Cardiac fibroblast (primary cell): ENCODE measurements around the gene MTPN.

Source experiments
- DNase-seq, 2 donors: peaks; one replicate each; pipeline versions ENCODE4 v3.0.0 to v3.0.0-alpha.2; 2010; ENCODE audit warnings: low read depth in 2 of 2
- H3K4me3 ChIP-seq, 2 donors: replicated peaks in 1 of 2; 1 replicate in 1 of 2; 2 replicates in 1 of 2; pipeline ENCODE4 v1.5.1; 2011; ENCODE audit warnings: low read depth in 2 of 2, low read length in 2 of 2, mild to moderate bottlenecking in 2 of 2, moderate library complexity in 1 of 2
- CTCF ChIP-seq: IDR thresholded peaks from one replicate; pipeline ENCODE4 v1.5.1; 2011; ENCODE audit warnings: low read depth, mild to moderate bottlenecking, low read length, inconsistent platforms

The MTPN gene

GRCh38 chr7:135978624-135979023 is 1.5 kb upstream of the MTPN start:
- TF ChIP-seq CTCF: no peak
- H3K4me3 ChIP-seq: no peak overlapping the region
- no peak for DNase-seq

GRCh38 chr7:135977742-135978066 is 545 bp upstream of the MTPN start:
- no peak for TF ChIP-seq CTCF
- peak overlapping the region; percentile 87 to 95 for H3K4me3 ChIP-seq

GRCh38 chr7:135976312-135977006 is 700 bp downstream of the MTPN start:
- peak overlapping the region; percentile 87 to 95 for H3K4me3 ChIP-seq
- no peak for DNase-seq
- no peak for TF ChIP-seq CTCF

More at GRCh38 chr7:135977742-135978066, 545 bp upstream of the MTPN start:
- DNase-seq: no peak

GRCh38 chr7:135975166-135975565 is 2.0 kb downstream of the MTPN start:
- peak overlapping the region in 1 of 2 donors; percentile 87 for H3K4me3 ChIP-seq
- no peak for TF ChIP-seq CTCF
- no peak for DNase-seq

GRCh38 chr7:135974667-135975066 is 2.5 kb downstream of the MTPN start:
- no peak overlapping the region for H3K4me3 ChIP-seq
- DNase-seq: no peak
- TF ChIP-seq CTCF: no peak

GRCh38 chr7:135971366-135971725 is 5.8 kb downstream of the MTPN start:
- no peak overlapping the region for H3K4me3 ChIP-seq
- no peak for DNase-seq
- no peak for TF ChIP-seq CTCF
